ENCODE results near the gene TGOLN2. TPM values are rescaled to one million over a fixed set of nuclear protein-coding genes. Genes with fewer than 3 reads are reported as not detected.

Gene TGOLN2
- total RNA-seq: 103 and 119 TPM in 2 replicates

DNA sequence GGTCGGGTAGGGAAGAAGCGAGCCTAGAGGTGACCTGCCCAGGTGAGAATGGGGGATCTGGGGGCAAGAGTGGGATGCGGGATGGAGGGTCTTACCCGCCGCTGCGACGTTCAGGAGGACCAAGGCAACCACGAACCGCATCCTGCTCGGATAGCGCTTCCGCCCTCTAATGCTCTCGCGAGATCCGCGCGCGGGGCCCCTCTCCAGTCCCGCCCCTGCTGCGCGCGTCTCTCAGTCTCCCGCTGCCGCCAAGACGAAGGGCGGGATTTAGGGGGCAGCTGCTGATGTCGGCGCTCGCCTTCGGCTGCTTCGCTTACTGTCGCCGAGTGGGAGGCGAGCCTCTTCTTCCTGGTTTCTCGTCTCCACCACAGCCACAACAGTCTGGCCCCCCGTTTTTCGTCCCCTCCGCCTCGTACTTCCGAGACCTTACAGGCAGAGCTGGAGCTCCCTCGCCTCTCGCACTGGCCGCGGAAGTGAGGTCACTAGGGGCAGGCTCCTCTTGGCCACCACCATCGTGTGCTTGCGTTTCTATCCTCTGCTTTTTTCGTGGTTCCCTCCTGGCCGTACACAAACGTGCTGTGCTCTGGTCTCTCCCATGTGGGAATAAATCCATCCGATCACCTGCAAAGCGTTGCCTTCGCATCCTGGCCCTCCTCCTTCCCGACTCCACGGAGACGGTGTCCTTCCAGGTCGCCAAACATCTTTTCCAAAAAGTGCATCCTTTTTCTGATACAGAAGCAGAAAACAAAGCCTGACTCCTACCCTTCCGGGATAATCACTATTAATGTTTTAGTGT, at the start of gene TGOLN2:
Gene TGOLN2, minus strand, starts transcription at position 168 of the 796 bp plus-strand sequence. Its CDS starts 27 bp downstream, at position 141.
- CTCF ChIA-PET: no interaction called here
- intact Hi-C loops (cut with micrococcal nuclease): loop anchor here (1.0 to 10.0 kb wide), 12 partner anchors 15 to 1297 kb away; partner anchors contain the start of genes CAPG, CHMP3, ELMOD3 and GGCX
- Mint-ChIP-seq H3K4me3 (peak within 1 kb of the TSS; percentile 99), H3K27ac (peak within 1 kb of the TSS; percentile 100), H3K9me3 (no peaks in the 10 kb centered on the region), H3K27me3 (no peaks in the 10 kb centered on the region), H3K4me1 (peaks cover 61% of the 10 kb centered on the region), H3K36me3 (ENCODE audit: low read depth) (peaks cover 51% of the 10 kb centered on the region)
- DNase-seq (peak; percentile 91), ATAC-seq (ENCODE audit: low read depth) (peak; percentile 90)
- POLR2A ChIA-PET: interaction anchor here (0.6 to 3.4 kb wide), 57 partner anchors 9 to 1294 kb away, joined by 3 to 93 read pairs (median 7); partner anchors contain the start of genes C2orf68, CAPG, ELMOD3 and GGCX
- TF ChIP-seq, protein P1, sequence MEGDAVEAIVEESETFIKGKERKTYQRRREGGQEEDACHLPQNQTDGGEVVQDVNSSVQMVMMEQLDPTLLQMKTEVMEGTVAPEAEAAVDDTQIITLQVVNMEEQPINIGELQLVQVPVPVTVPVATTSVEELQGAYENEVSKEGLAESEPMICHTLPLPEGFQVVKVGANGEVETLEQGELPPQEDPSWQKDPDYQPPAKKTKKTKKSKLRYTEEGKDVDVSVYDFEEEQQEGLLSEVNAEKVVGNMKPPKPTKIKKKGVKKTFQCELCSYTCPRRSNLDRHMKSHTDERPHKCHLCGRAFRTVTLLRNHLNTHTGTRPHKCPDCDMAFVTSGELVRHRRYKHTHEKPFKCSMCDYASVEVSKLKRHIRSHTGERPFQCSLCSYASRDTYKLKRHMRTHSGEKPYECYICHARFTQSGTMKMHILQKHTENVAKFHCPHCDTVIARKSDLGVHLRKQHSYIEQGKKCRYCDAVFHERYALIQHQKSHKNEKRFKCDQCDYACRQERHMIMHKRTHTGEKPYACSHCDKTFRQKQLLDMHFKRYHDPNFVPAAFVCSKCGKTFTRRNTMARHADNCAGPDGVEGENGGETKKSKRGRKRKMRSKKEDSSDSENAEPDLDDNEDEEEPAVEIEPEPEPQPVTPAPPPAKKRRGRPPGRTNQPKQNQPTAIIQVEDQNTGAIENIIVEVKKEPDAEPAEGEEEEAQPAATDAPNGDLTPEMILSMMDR (IDR thresholded peaks at IDR 0.05): no peak

DNA sequence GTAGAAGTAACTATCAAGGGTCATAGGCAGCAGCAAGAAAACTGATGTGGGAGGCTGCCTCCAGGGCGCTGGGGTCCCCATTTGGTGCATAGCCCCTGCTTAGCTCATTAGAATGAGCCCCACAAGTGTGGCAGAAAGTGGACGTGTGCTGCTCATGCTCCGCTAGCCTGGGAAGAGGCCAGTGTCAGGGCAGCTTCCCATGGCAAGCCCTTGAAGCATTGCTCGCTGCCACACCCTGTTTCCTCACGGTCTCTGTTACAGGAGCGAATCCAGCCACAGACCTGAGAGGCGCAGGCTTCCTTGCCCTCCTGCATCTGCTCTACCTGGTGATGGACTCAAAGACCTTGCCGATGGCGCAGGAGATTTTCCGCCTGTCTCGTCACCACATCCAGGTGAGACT, 49.3 kb upstream of the TGOLN2 start:
- intact Hi-C loops (cut with micrococcal nuclease): no loop called here
- peaks cover 3% of the 10 kb centered on the region for H3K9me3 Mint-ChIP-seq
- DNase-seq (no peak), ATAC-seq (ENCODE audit: low read depth) (no peak)
- no peak overlapping the region for H3K4me3 Mint-ChIP-seq
- no peaks in the 10 kb centered on the region for H3K4me1 Mint-ChIP-seq
- TF ChIP-seq, protein P1 (IDR thresholded peaks at IDR 0.05): no peak
- no peak overlapping the region for H3K27ac Mint-ChIP-seq
- CTCF ChIA-PET: no interaction called here
- H3K27me3 Mint-ChIP-seq: no peaks in the 10 kb centered on the region
- H3K36me3 Mint-ChIP-seq (ENCODE audit: low read depth): peaks cover 55% of the 10 kb centered on the region
- POLR2A ChIA-PET: no interaction called here

DNA sequence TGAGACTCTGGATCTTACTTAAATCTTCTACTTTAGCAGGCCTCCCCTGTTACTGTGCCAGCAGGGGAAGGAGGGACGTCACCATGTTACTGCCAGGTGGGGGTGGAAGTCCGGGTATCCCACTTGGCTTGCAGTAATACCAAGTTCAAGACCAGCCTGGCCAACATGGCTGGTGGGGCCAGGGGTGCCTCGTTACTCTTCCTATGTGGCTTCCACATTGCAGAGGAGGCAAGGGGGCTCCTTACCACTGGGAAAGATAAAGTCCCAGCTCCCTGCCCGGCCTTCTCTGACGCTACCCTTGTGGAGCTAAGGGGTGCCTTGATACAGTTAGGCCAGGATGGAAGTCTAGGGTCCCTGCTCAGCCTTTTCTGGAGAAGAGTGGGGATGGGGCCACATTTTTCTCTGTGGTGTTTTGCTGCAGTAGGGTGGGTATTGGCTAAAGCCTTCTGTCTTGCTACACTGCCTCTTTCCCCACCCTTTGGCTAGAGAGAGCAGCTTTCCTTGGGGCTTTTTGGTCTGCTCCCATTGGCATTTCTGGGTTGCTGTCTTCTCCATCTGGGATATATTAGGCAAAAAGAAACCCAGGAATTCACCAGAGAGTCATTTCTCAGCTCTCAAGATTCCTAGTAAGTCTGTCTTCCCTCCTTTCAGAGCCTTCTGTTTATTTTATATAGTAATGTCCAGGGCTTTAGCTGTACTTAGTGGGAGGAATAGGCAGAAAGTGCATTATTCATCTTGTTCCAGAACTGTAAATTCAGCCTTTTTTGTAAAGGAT, 48.7 kb upstream of the TGOLN2 start:
- Mint-ChIP-seq H3K27ac (no peak overlapping the region), H3K27me3 (no peaks in the 10 kb centered on the region), H3K9me3 (peaks cover 3% of the 10 kb centered on the region), H3K4me1 (no peaks in the 10 kb centered on the region), H3K4me3 (no peak overlapping the region), H3K36me3 (ENCODE audit: low read depth) (peaks cover 54% of the 10 kb centered on the region)
- no peak for ATAC-seq (ENCODE audit: low read depth)
- ChIA-PET POLR2A (no interaction called here), CTCF (interaction anchor here (1.8 kb wide), 1 partner anchor 8 kb away, joined by 3 read pairs; no protein-coding TSS in a partner anchor)
- TF ChIP-seq, protein P1 (IDR thresholded peaks at IDR 0.05): no peak
- intact Hi-C loops (cut with micrococcal nuclease): no loop called here
- DNase-seq: no peak

GRCh38 chr2:85371045-85371444, 43.3 kb upstream of the TGOLN2 start:
- no peak overlapping the region for H3K4me3 Mint-ChIP-seq
- no peak for DNase-seq
- peaks cover 22% of the 10 kb centered on the region for H3K36me3 Mint-ChIP-seq (ENCODE audit: low read depth)
- CTCF ChIA-PET: no interaction called here
- no peak for ATAC-seq (ENCODE audit: low read depth)
- H3K9me3 Mint-ChIP-seq: peaks cover 3% of the 10 kb centered on the region
- TF ChIP-seq, protein P1 (IDR thresholded peaks at IDR 0.05): no peak
- no peaks in the 10 kb centered on the region for H3K27me3 Mint-ChIP-seq
- intact Hi-C loops (cut with micrococcal nuclease): no loop called here
- POLR2A ChIA-PET: no interaction called here
- no peak overlapping the region for H3K27ac Mint-ChIP-seq
- H3K4me1 Mint-ChIP-seq: no peaks in the 10 kb centered on the region

DNA sequence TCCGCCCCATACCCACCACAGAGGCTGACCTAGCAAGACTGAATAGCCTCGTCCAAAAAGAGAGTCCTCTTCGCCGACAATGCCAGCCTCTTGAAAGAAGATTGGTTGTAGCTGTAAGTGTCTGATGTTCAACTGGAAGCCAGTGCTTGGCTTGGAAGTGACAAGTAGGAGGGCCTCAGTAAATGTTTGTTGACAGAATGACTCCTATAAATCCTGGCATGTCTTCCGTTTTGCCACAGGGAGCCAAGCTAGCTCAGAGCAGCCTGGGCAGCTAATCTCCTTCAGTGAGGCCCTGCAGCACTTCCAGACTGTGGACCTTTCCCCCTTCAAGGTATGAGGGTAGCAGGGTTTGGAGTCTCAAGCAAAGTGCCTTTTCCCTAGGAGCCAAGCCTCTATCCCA, 41.7 kb upstream of the TGOLN2 start:
- H3K36me3 Mint-ChIP-seq (ENCODE audit: low read depth): peaks cover 21% of the 10 kb centered on the region
- H3K27ac Mint-ChIP-seq: no peak overlapping the region
- POLR2A ChIA-PET: interaction anchor here (0.6 to 1.9 kb wide), 2 partner anchors 15 to 23 kb away, joined by 3 to 6 read pairs; partner anchors contain the start of genes ELMOD3 and RETSAT

More for the DNA sequence above, 41.7 kb upstream of the TGOLN2 start:
- no peak for DNase-seq
- Mint-ChIP-seq H3K27me3 (no peaks in the 10 kb centered on the region), H3K9me3 (peaks cover 3% of the 10 kb centered on the region), H3K4me1 (no peaks in the 10 kb centered on the region), H3K4me3 (no peak overlapping the region)
- no peak for ATAC-seq (ENCODE audit: low read depth)
- intact Hi-C loops (cut with micrococcal nuclease): no loop called here
- CTCF ChIA-PET: interaction anchor here (1.8 kb wide), 1 partner anchor 23 kb away, joined by 4 read pairs; no protein-coding TSS in a partner anchor
- TF ChIP-seq, protein P1 (IDR thresholded peaks at IDR 0.05): no peak
